ENCODE data around the gene CACNA1D.
"Not testable (repeated sequence)": the region's sequence is repeated elsewhere in the genome, so short reads cannot be mapped to it uniquely, and the experiment has no call there.

CACNA1D gene

DNA sequence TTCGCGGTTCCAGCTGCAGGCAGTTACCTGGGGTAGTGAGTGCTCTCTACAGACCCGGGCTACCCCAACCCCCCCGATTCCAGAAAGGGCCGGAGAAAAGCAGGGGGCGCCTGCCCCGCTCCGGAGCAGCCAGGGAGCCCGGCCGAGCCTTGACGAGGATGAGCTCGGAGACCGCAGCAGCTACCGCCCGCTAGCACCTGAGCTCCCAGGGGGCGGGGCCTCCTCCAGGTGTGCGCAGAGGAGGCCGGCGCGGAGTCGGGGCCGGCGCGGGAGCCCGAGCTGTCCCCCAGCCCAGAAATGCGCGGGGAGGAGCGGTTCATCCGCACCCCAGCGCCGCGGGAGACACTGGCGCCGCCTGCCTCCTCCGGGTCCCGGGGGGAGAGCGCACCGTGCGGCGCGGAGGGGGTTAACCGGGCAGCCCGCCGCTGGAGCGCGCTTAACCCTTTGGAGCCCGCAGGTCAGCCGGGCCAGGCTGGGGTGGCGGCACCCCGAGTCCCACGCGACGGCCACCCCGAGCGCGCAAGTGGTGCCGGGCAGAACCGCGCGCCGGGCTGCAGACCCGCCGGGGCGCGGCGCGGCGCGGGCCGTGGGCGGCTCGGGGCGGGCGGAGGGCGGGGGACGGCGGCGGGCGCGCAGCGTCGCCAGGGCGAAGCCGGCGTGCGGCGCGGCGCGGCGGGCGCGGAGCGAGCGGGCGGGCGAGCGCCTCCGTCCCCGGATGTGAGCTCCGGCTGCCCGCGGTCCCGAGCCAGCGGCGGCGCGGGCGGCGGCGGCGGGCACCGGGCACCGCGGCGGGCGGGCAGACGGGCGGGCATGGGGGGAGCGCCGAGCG, at the start of gene CACNA1D:
TSS of gene CACNA1D (plus strand) at position 649 of the 829 bp plus-strand sequence. CDS start 556 bp downstream, outside the sequence.
- H3K9me3 Mint-ChIP-seq: no peaks in the 10 kb centered on the region
- H3K27ac Mint-ChIP-seq: peak within 1 kb of the TSS; percentile 65 to 95 (median 93)
- no peaks in the 10 kb centered on the region for H3K36me3 Mint-ChIP-seq (ENCODE audit: low read depth)
- H3K4me3 Mint-ChIP-seq: peak within 1 kb of the TSS; percentile 87 to 91 (median 89)
- TF ChIP-seq CTCF (IDR thresholded peaks at IDR 0.05; ENCODE audit: unreplicated experiment in 3 of 3): no peak
- peaks cover 55% of the 10 kb centered on the region for H3K27me3 Mint-ChIP-seq (ENCODE audit: low read depth)
- peaks cover 66% of the 10 kb centered on the region for H3K4me1 Mint-ChIP-seq

GRCh38 chr3:53457068-53457467, 37.3 kb upstream of the CACNA1D start:
- no peak overlapping the region for H3K4me3 Mint-ChIP-seq
- no peaks in the 10 kb centered on the region for H3K36me3 Mint-ChIP-seq (ENCODE audit: low read depth)
- no peak overlapping the region for H3K27ac Mint-ChIP-seq
- H3K4me1 Mint-ChIP-seq: no peaks in the 10 kb centered on the region
- peaks cover 7% of the 10 kb centered on the region for H3K27me3 Mint-ChIP-seq (ENCODE audit: low read depth)
- H3K9me3 Mint-ChIP-seq: peaks cover 3% of the 10 kb centered on the region
- no peak for TF ChIP-seq CTCF (IDR thresholded peaks at IDR 0.05; ENCODE audit: unreplicated experiment in 3 of 3)

DNA sequence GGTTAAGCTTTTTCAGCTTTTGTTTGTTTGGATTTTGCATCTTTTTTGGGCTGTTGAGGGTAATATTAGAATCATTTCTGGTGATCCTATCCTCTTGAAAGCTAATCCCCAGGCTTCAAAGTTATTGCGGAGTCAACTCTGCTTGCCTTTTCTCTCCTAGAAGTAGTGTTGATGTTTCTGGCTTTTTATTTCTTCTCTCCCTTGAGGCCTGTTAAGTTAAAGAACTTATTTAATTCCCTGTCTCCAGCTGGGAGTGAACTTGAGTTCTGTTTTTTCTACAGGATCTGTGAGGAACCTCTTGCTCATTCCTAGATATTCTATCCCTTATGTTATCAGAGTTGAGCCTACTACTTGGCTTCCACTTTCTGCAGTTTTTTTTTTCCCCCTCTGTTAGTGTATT, 34.1 kb upstream of the CACNA1D start:
- no peak overlapping the region for H3K27ac Mint-ChIP-seq
- no peak for TF ChIP-seq CTCF (IDR thresholded peaks at IDR 0.05; ENCODE audit: unreplicated experiment in 3 of 3)
- H3K27me3 Mint-ChIP-seq (ENCODE audit: low read depth): peaks cover 4% of the 10 kb centered on the region
- H3K9me3 Mint-ChIP-seq: peaks cover 11% of the 10 kb centered on the region
- no peak overlapping the region for H3K4me3 Mint-ChIP-seq
- no peaks in the 10 kb centered on the region for H3K4me1 Mint-ChIP-seq
- H3K36me3 Mint-ChIP-seq (ENCODE audit: low read depth): no peaks in the 10 kb centered on the region

- TF ChIP-seq CTCF (IDR thresholded peaks at IDR 0.05; ENCODE audit: unreplicated experiment in 3 of 3): no peak
- Mint-ChIP-seq H3K27me3 (ENCODE audit: low read depth) (peaks cover 6% of the 10 kb centered on the region), H3K27ac (peak overlapping the region in 2 of 3 experiments; percentile 33 to 76), H3K9me3 (peaks cover 12% of the 10 kb centered on the region), H3K4me3 (no peak overlapping the region), H3K36me3 (ENCODE audit: low read depth) (no peaks in the 10 kb centered on the region), H3K4me1 (no peaks in the 10 kb centered on the region)
Observed at GRCh38 chr3:53464424-53464823, 30.0 kb upstream of the CACNA1D start.

DNA sequence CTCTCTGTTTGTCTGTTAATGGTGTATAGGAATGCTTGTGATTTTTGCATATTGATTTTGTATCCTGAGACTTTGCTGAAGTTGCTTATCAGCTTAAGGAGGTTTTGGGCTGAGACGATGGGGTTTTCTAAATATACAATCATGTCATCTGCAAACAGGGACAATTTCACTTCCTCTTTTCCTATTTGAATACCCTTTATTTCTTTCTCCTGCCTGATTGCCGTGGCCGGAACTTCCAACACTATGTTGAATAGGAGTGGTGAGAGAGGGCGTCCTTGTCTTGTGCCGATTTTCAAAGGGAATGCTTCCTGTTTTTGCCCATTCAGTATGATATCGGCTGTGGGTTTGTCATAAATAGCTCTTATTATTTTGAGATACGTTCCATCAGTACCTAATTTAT, 24.7 kb upstream of the CACNA1D start:
- peaks cover 21% of the 10 kb centered on the region for H3K9me3 Mint-ChIP-seq
- peaks cover 18% of the 10 kb centered on the region for H3K27me3 Mint-ChIP-seq (ENCODE audit: low read depth)
- H3K36me3 Mint-ChIP-seq (ENCODE audit: low read depth); H3K4me1 Mint-ChIP-seq; H3K27ac Mint-ChIP-seq; H3K4me3 Mint-ChIP-seq: not testable (repeated sequence)

DNA sequence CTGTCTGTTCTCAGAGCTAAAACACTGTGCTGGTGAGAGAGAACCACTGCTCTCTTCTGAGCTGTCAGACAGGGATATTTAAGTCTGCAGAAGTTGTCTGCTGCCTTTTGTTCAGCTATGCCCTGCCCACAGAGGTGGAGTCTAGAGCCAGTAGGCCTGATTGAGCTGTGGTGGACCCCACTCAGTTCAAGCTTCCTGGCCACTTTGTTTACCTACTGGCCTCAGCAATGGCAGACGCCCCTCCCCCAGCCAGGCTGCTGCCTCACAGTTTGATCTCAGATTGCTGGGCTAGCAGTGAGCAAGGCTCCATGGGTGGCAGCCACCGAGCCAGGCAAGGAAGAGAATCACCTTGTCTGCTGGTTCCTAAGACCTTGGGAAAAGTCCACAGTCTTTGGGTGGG, 21.0 kb upstream of the CACNA1D start:
- H3K27me3 Mint-ChIP-seq (ENCODE audit: low read depth): peaks cover 18% of the 10 kb centered on the region
- no peak overlapping the region for H3K27ac Mint-ChIP-seq
- peaks cover 21% of the 10 kb centered on the region for H3K9me3 Mint-ChIP-seq
- peaks cover 4% of the 10 kb centered on the region for H3K4me1 Mint-ChIP-seq
- no peak for TF ChIP-seq CTCF (IDR thresholded peaks at IDR 0.05; ENCODE audit: unreplicated experiment in 3 of 3)
- no peak overlapping the region for H3K4me3 Mint-ChIP-seq
- H3K36me3 Mint-ChIP-seq (ENCODE audit: low read depth): peaks cover 3% of the 10 kb centered on the region

DNA sequence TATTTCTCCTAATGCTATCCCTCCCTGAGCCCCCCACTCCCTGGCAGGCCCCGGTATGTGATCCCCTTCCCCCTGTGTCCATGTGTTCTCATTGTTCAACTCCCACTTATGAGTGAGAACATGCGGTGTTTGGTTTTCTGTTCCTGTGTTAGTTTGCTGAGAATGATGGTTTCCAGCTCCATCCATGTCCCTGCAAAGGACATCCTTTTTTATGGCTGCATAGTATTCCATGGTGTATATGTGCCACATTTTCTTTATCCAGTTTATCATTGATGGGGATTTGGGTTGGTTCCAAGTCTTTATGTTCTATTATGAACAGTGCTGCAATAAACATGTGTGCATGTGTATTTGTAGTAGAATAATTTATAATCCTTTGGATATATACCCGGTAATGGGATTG, 18.0 kb upstream of the CACNA1D start:
- H3K4me1 Mint-ChIP-seq; H3K4me3 Mint-ChIP-seq; H3K27ac Mint-ChIP-seq; H3K9me3 Mint-ChIP-seq; H3K36me3 Mint-ChIP-seq (ENCODE audit: low read depth): not testable (repeated sequence)
- peaks cover 13% of the 10 kb centered on the region for H3K27me3 Mint-ChIP-seq (ENCODE audit: low read depth)

DNA sequence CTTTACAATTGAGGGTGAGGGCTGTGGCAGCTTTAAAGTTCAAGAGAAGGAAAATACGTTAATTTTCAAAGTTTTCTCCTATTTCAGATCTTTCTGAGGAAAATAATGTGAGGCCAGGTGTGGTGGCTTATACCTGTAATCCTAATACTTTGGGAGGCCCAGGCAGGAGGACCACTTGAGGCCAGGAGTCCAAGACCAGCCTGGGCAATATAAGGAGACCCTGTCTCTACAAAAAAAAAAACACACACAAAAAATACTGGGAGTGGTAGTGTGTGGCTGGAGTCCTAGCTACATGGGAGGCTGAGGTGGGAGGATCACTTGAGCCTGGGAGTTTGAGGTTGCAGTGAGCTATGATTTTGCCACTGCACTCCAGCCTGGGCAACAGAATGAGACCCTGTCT, 16.7 kb upstream of the CACNA1D start:
- H3K27ac Mint-ChIP-seq: peak overlapping the region in 2 of 3 experiments; percentile 76 to 89
- H3K4me1 Mint-ChIP-seq; H3K36me3 Mint-ChIP-seq (ENCODE audit: low read depth); H3K4me3 Mint-ChIP-seq; H3K9me3 Mint-ChIP-seq: not testable (repeated sequence)
- peaks cover 15% of the 10 kb centered on the region for H3K27me3 Mint-ChIP-seq (ENCODE audit: low read depth)
